ENCODE results near the gene CAMTA1.

Gene CAMTA1

DNA sequence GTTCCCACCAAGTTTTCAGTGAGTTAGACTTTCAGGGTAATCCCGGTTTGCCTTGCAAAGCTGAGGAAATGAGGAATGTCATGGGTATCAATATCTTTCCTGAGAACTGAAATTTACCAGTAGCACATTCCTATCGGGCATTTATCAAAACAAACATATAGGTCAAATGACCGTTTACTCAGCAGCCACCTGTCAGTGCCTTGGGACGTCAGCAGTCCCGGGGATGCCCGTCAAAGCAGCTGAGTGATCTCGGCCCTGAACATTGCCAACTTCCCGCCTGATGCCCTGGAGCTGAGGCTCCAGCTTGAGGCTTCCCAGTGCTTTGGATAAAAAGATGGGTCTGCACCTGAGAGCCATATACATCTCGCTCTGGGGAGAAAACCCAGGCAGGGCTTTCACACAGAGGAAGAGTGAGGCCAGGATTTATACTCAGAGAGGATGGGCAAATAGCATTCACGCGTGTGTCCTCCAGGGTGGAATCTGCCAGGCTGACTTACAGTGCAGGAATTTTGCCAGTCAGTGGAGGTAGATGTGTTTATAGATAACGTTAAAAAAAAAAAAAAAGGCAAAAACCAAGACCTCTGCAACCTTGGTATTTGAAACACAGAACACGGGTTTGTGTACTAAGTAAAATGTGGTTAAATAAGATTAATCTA lies 550.1 kb downstream of the CAMTA1 start:
- no peak overlapping the region for H3K4me3 ChIP-seq (ENCODE audit: low read depth, low read length)
- no peak for DNase-seq (ENCODE audit: low read depth)
- TF ChIP-seq, protein P1, sequence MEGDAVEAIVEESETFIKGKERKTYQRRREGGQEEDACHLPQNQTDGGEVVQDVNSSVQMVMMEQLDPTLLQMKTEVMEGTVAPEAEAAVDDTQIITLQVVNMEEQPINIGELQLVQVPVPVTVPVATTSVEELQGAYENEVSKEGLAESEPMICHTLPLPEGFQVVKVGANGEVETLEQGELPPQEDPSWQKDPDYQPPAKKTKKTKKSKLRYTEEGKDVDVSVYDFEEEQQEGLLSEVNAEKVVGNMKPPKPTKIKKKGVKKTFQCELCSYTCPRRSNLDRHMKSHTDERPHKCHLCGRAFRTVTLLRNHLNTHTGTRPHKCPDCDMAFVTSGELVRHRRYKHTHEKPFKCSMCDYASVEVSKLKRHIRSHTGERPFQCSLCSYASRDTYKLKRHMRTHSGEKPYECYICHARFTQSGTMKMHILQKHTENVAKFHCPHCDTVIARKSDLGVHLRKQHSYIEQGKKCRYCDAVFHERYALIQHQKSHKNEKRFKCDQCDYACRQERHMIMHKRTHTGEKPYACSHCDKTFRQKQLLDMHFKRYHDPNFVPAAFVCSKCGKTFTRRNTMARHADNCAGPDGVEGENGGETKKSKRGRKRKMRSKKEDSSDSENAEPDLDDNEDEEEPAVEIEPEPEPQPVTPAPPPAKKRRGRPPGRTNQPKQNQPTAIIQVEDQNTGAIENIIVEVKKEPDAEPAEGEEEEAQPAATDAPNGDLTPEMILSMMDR (IDR thresholded peaks at IDR 0.05; ENCODE audit: low read depth, low read length, missing control alignments) = no peak

- H3K4me3 ChIP-seq (ENCODE audit: low read depth, low read length) = no peak overlapping the region
- TF ChIP-seq, protein P1 (IDR thresholded peaks at IDR 0.05; ENCODE audit: low read depth, low read length, missing control alignments) = no peak
- no peak for DNase-seq (ENCODE audit: low read depth)
Measured at GRCh38 chr1:7338439-7338838, 553.2 kb downstream of the CAMTA1 start.

DNA sequence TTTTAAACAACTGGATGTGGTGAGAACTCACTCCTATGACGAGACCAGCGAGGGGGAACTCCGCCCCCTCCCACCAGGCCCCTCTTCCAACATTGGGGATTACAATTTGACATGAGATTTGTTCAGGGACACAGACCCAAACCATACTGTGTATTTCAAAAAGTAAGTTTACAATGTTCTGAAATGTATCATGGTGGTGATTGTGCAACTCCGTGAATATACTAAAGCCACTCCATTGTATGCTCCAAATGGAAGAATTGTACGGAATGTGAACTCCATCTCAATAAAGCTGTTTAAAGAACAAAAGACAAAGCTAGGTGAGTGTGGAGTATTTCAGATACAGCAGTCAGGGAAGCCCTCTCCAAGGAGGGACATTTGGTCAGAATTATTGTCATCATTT lies 553.8 kb downstream of the CAMTA1 start:
- DNase-seq (ENCODE audit: low read depth) = no peak
- H3K4me3 ChIP-seq (ENCODE audit: low read depth, low read length) = no peak overlapping the region
- TF ChIP-seq, protein P1 (IDR thresholded peaks at IDR 0.05; ENCODE audit: low read depth, low read length, missing control alignments) = no peak

- H3K4me3 ChIP-seq (ENCODE audit: low read depth, low read length) = no peak overlapping the region
- TF ChIP-seq, protein P1 (IDR thresholded peaks at IDR 0.05; ENCODE audit: low read depth, low read length, missing control alignments) = no peak
- no peak for DNase-seq (ENCODE audit: low read depth)
Measured at GRCh38 chr1:7339953-7340352, 554.7 kb downstream of the CAMTA1 start.

- DNase-seq (ENCODE audit: low read depth) = no peak
- H3K4me3 ChIP-seq (ENCODE audit: low read depth, low read length) = no peak overlapping the region
- TF ChIP-seq, protein P1 (IDR thresholded peaks at IDR 0.05; ENCODE audit: low read depth, low read length, missing control alignments) = no peak
Measured at GRCh38 chr1:7341145-7341905, 556.1 kb downstream of the CAMTA1 start.

- TF ChIP-seq, protein P1 (IDR thresholded peaks at IDR 0.05; ENCODE audit: low read depth, low read length, missing control alignments) = no peak
- no peak overlapping the region for H3K4me3 ChIP-seq (ENCODE audit: low read depth, low read length)
- DNase-seq (ENCODE audit: low read depth) = no peak
Measured at GRCh38 chr1:7343882-7344281, 558.6 kb downstream of the CAMTA1 start.

All from GM12864 (cell line).